Thyroid gland (tissue), 4 donors: ENCODE measurements around the gene MGLL.

ENCODE experiments used
- CTCF ChIP-seq, 6 experiments: fragments of 200-600 bp in 3 of 6; fragments of 450-650 bp in 3 of 6; sonication (generic) in 3 of 6; IDR thresholded peaks; one replicate each; pipeline ENCODE4 v1.5.1; 2016 to 2019; ENCODE audit warnings: antibody characterized with exemption in 6 of 6, mild to moderate bottlenecking in 2 of 6, inconsistent platforms in 1 of 6, moderate library complexity in 1 of 6
- POLR2A ChIP-seq, 2 donors: fragments of 450-650 bp; IDR thresholded peaks; one replicate each; pipeline ENCODE4 v1.6.1; 2017; ENCODE audit warnings: antibody characterized with exemption in 2 of 2, mild to moderate bottlenecking in 2 of 2, moderate library complexity in 1 of 2

GRCh38 chr3:127686512-127686894 lies 135.8 kb downstream of the MGLL start:
- TF ChIP-seq CTCF (IDR thresholded peaks at IDR 0.05) (no peak), POLR2A (IDR thresholded peaks at IDR 0.05) (no peak)
